HG03432 (cell line): Measurements from ENCODE around the gene SUFU.

Experiments
- ATAC-seq: cut with Tn5 transposase; IDR thresholded peaks from one replicate; pipeline ENCODE4 v1.9.1; 2021; ENCODE audit warnings: mild to moderate bottlenecking, moderate library complexity; ENCODE audit not compliant: unreplicated experiment

Gene SUFU

GRCh38 chr10:102631525-102632393, 128.0 kb downstream of the SUFU start:
- ATAC-seq: no peak

GRCh38 chr10:102632394-102633111, 128.8 kb downstream of the SUFU start:
- ATAC-seq: no peak

- ATAC-seq: no peak
These were observed 129.5 kb downstream of the SUFU start for GRCh38 chr10:102633287-102633686.

GRCh38 chr10:102633848-102634247, 130.1 kb downstream of the SUFU start:
- no peak for ATAC-seq

- ATAC-seq: no peak
These were observed 130.9 kb downstream of the SUFU start for GRCh38 chr10:102634686-102635085.

- no peak for ATAC-seq
These were observed 131.6 kb downstream of the SUFU start for GRCh38 chr10:102635377-102635776.

- ATAC-seq: no peak
These were observed 135.8 kb downstream of the SUFU start for GRCh38 chr10:102639537-102639936.

- ATAC-seq: no peak
These were observed 137.6 kb downstream of the SUFU start for GRCh38 chr10:102641402-102641801.

GRCh38 chr10:102641880-102642735, 138.3 kb downstream of the SUFU start:
- peak; percentile 53 for ATAC-seq

GRCh38 chr10:102642736-102643335, 139.1 kb downstream of the SUFU start:
- no peak for ATAC-seq

GRCh38 chr10:102643336-102644065, 139.7 kb downstream of the SUFU start:
- peak; percentile 1 for ATAC-seq

- ATAC-seq: peak; percentile 9
These were observed 140.4 kb downstream of the SUFU start, which contains the start of gene TRIM8 for GRCh38 chr10:102644066-102644645. TSS of gene TRIM8 (plus strand) at chr10:102644479. CDS start at chr10:102644618, 139 bp downstream.

- ATAC-seq: no peak
These were observed 141.0 kb downstream of the SUFU start for GRCh38 chr10:102644646-102645387.

GRCh38 chr10:102645388-102645740, 141.6 kb downstream of the SUFU start:
- ATAC-seq: no peak

GRCh38 chr10:102645741-102646609, 142.2 kb downstream of the SUFU start:
- ATAC-seq: peak; percentile 35

- ATAC-seq: no peak
These were observed 143.1 kb downstream of the SUFU start for GRCh38 chr10:102646610-102647442.
